AG08396 (cell line): ENCODE results near the gene GTSF1L.

Source experiments
- DNase-seq: peaks from one replicate; pipeline ENCODE4 v3.0.0; 2012; ENCODE audit warnings: low spot score, mixed read lengths

GTSF1L gene

GRCh38 chr20:43715511-43715910 lies 11.3 kb downstream of the GTSF1L start:
- no peak for DNase-seq

DNA sequence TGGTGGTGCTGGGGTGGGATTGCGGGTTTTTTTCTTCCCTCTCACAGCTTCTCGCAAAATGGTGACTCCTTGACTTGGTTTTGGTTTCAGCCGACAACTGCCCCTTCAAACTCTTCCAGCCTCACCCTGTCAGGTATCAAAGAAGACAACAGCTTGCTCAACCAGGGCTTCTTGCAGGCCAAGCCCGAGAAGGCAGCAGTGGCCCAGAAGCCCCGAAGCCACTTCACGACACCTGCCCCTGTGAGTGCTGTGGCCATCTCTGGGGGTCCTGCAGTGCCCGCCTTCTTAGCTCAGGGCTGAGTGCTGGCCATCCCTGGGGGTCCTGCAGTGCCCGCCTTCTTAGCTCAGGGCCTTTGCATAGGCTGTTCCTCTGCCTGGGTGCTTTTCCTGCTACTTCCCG lies 11.8 kb downstream of the GTSF1L start:
- no peak for DNase-seq

DNA sequence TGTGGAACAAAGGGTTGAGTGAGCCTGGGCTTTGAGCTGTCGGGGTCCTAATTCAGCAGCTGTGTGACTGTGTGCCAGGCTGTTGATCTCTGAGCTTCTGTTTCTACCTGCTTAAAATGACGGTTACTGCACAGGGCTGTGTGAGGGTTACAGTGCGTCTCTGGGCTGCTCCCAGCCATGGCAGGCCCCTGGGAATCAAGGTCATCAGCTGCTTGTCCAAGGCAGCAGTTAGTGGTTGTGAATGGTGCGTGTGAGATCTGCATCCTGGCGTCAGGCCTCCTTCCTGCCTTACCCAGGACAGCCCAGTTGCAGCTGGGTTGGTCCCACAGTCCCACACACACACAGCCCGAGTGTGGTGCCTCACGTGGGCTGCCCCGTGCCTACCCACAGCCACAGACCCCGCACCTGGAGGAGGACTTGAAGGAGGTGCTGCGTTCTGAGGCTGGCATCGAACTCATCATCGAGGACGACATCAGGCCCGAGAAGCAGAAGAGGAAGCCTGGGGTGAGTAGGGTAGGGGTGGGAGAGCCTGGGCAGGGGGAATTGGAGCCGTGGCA lies 15.6 kb downstream of the GTSF1L start:
- DNase-seq: no peak

- no peak for DNase-seq
Measured at GRCh38 chr20:43710370-43711044, 16.3 kb downstream of the GTSF1L start.

- no peak for DNase-seq
Measured at GRCh38 chr20:43702502-43702901, 24.3 kb downstream of the GTSF1L start.

GRCh38 chr20:43700627-43701026 lies 26.2 kb downstream of the GTSF1L start:
- DNase-seq: no peak

- DNase-seq: no peak
Measured at GRCh38 chr20:43699941-43700565, 26.7 kb downstream of the GTSF1L start.

DNA sequence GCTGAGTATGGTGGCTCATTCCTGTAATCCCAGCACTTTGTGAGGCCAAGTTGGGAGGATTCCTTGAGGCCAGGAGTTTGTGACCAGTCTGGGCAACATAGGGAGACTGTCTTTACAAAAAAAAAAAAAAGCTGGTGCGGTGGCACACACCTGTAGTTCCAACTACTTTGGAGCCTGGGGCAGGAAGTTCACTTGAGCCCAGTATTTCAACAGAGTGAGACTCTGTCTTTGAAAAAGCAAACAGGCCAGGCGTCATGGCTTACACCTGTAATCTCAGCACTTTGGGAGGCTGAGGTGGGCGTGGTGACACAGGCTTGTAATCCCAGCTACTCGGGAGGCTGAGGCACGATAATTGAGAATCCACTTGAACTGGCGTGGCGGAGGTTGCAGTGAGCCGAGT lies 31.2 kb downstream of the GTSF1L start:
- DNase-seq: no peak

GRCh38 chr20:43694763-43695162 lies 32.0 kb downstream of the GTSF1L start:
- no peak for DNase-seq

- peak; percentile 63 for DNase-seq
Measured at GRCh38 chr20:43691928-43692524, 34.8 kb downstream of the GTSF1L start.

DNA sequence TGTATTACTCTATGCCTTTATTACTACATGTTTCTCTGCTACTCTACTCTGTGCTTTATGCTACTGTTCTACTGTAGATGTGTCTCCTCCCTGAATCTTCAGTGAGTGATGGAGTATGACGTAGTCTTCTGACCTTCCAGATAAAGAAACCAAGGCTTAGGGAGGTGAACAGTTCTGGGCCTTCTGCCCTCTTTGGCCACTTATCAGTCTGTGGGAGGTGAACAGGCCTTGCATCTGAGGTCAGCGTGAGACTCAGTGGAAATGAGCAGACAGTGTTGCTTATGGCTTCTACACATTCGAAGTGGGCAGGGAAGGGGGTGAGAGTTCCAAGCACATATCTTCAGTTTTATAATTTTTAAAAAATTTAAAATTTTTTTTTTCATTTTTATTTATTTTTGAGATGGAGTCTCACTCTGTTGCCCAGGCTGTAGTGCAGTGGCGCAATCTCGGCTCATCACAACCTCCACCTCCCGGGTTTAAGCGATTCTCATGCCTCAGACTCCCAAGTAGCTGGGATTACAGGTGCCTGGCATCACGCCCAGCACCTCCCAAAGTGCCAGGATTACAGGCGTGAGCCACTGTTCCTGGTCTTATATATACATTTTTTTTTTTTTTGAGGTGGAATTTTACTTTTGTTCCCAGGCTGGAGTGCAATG lies 35.7 kb downstream of the GTSF1L start:
- DNase-seq: no peak

- DNase-seq: no peak
Measured at GRCh38 chr20:43689165-43689564, 37.6 kb downstream of the GTSF1L start.

- no peak for DNase-seq
Measured at GRCh38 chr20:43686820-43687219, 40.0 kb downstream of the GTSF1L start.

DNA sequence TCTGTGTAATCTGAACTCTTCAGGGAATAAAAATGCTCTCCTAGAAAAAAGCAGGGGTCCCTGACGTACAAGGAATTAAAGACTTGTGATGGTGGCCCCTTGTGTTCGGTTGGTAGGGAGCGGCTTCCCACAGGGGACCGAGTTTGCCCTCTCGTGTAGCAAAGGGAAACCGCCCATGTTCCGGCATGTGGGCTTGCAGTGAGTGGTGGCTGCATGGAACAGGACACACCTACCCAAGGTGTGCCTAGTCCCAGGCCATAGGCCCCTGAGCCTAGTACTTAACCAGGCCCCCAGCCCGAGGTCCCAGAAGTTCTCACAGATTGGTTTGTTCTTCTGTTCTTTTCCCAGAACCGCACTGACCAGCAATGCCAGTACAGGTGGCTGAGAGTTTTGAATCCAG lies 44.4 kb downstream of the GTSF1L start:
- DNase-seq: no peak

- no peak for DNase-seq
Measured at GRCh38 chr20:43681991-43682410, 44.8 kb downstream of the GTSF1L start.

GRCh38 chr20:43681468-43681942 lies 45.3 kb downstream of the GTSF1L start:
- DNase-seq: no peak

DNA sequence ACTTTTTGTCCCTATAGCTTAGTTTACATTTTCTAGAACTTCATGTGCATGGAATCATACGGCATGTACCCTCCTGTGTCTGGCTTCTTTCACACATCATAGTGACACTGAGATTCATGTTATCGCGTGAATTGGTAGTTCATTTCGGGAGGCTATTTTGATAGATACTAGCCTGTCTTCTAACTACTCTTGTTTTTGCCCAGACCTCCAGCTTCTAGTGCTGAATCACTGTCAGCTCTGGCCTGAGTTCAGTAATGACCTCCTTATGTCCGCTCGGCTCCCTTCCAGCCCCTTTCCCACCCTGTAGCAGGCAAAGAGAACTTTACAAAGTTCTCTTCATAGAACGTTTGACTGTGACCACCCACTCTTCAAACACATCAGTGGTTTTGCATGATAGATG lies 45.8 kb downstream of the GTSF1L start:
- DNase-seq: no peak

GRCh38 chr20:43676368-43676767 lies 50.4 kb downstream of the GTSF1L start:
- no peak for DNase-seq
